Subcutaneous abdominal adipose tissue (tissue), 5 donors: ENCODE measurements around the gene UXT.

Experiments used
- H3K27ac ChIP-seq: one replicate; pipeline ENCODE4 v1.7.0; 2013; ENCODE audit warnings: low read depth, mild to moderate bottlenecking, inconsistent platforms, low read length, moderate library complexity
- H3K27me3 ChIP-seq, 5 donors: one replicate each; pipeline ENCODE4 v1.7.0; 2013; ENCODE audit warnings: low read length in 5 of 5, inconsistent platforms in 1 of 5; ENCODE audit not compliant: control insufficient read depth in 5 of 5, insufficient read depth in 4 of 5
- H3K36me3 ChIP-seq, 5 donors: one replicate each; pipeline ENCODE4 v1.7.0; 2013; ENCODE audit warnings: low read length in 5 of 5; ENCODE audit not compliant: control insufficient read depth in 5 of 5, insufficient read depth in 5 of 5
- H3K4me1 ChIP-seq, 5 donors: one replicate each; pipeline ENCODE4 v1.7.0; 2013; ENCODE audit warnings: low read length in 5 of 5, mild to moderate bottlenecking in 3 of 5, moderate library complexity in 1 of 5; ENCODE audit not compliant: control insufficient read depth in 5 of 5, insufficient read depth in 5 of 5
- H3K4me3 ChIP-seq, 5 donors: one replicate each; pipeline ENCODE4 v1.7.0; 2013; ENCODE audit warnings: low read length in 5 of 5, low read depth in 1 of 5
- H3K9ac ChIP-seq, 5 donors: one replicate each; pipeline ENCODE4 v1.7.0; 2013; ENCODE audit warnings: low read length in 5 of 5, mild to moderate bottlenecking in 4 of 5, moderate library complexity in 3 of 5
- H3K9me3 ChIP-seq, 5 donors: one replicate each; pipeline ENCODE4 v1.7.0; 2013; ENCODE audit warnings: low read length in 5 of 5; ENCODE audit not compliant: control insufficient read depth in 5 of 5
- donor health status: healthy.
- donor health status: healthy.
- donor health status: healthy.
- donor health status: healthy.
- donor health status: healthy.

The UXT gene

GRCh38 chrX:47650164-47651042 is 8.6 kb downstream of the UXT start, which contains the start of gene ELK1:
Gene ELK1, minus strand, starts transcription at chrX:47650563. Its CDS starts 9,122 bp downstream, at chrX:47641441.
- Histone ChIP-seq H3K4me3 (peak within 1 kb of the TSS; percentile 70 to 81 (median 74)), H3K9ac (peak within 1 kb of the TSS in 4 of 5 donors; percentile 50 to 65 (median 62)), H3K27ac (peak within 1 kb of the TSS; percentile 79), H3K9me3 (peaks cover 0 to 4% (median 0%) of the 10 kb centered on the region in 5 donors), H3K36me3 (peaks cover 0 to 10% (median 2%) of the 10 kb centered on the region in 5 donors), H3K27me3 (peaks cover 0 to 3% (median 0%) of the 10 kb centered on the region in 5 donors), H3K4me1 (peaks cover 0 to 19% (median 17%) of the 10 kb centered on the region in 5 donors)

- no peak overlapping the region for H3K27ac ChIP-seq
- peaks cover 0 to 3% (median 0%) of the 10 kb centered on the region in 5 donors for H3K27me3 ChIP-seq
- H3K9ac ChIP-seq, result no peak overlapping the region
- peaks cover 0 to 4% (median 0%) of the 10 kb centered on the region in 5 donors for H3K9me3 ChIP-seq
- peaks cover 0 to 10% (median 0%) of the 10 kb centered on the region in 5 donors for H3K36me3 ChIP-seq
- H3K4me3 ChIP-seq, result peak overlapping the region; percentile 57 to 76 (median 71)
- H3K4me1 ChIP-seq, result peaks cover 0 to 20% (median 17%) of the 10 kb centered on the region in 5 donors
These were observed 9.2 kb downstream of the UXT start for GRCh38 chrX:47649781-47650163.

GRCh38 chrX:47649271-47649670 is 9.7 kb downstream of the UXT start:
- Histone ChIP-seq H3K4me1 (peaks cover 0 to 20% (median 17%) of the 10 kb centered on the region in 5 donors), H3K27me3 (peaks cover 0 to 3% (median 0%) of the 10 kb centered on the region in 5 donors), H3K27ac (no peak overlapping the region), H3K9ac (no peak overlapping the region), H3K9me3 (peaks cover 0 to 4% (median 0%) of the 10 kb centered on the region in 5 donors), H3K4me3 (peak overlapping the region in 4 of 5 donors; percentile 31 to 74 (median 64)), H3K36me3 (peaks cover 0 to 10% (median 0%) of the 10 kb centered on the region in 5 donors)

GRCh38 chrX:47648376-47648775 is 10.6 kb downstream of the UXT start:
- Histone ChIP-seq H3K36me3 (peaks cover 0 to 4% (median 0%) of the 10 kb centered on the region in 5 donors), H3K27me3 (peaks cover 0 to 5% (median 3%) of the 10 kb centered on the region in 5 donors), H3K9ac (peak overlapping the region in 1 of 5 donors; percentile 0), H3K4me3 (no peak overlapping the region), H3K9me3 (peaks cover 0 to 4% (median 0%) of the 10 kb centered on the region in 5 donors), H3K4me1 (peaks cover 0 to 25% (median 17%) of the 10 kb centered on the region in 5 donors), H3K27ac (no peak overlapping the region)

GRCh38 chrX:47646636-47647035 is 12.3 kb downstream of the UXT start:
- no peak overlapping the region for H3K27ac ChIP-seq
- no peak overlapping the region for H3K4me3 ChIP-seq
- H3K9me3 ChIP-seq, result peaks cover 0 to 6% (median 0%) of the 10 kb centered on the region in 5 donors
- peaks cover 0 to 6% (median 3%) of the 10 kb centered on the region in 5 donors for H3K27me3 ChIP-seq
- H3K9ac ChIP-seq, result no peak overlapping the region
- no peaks in the 10 kb centered on the region for H3K36me3 ChIP-seq
- peaks cover 0 to 25% (median 16%) of the 10 kb centered on the region in 5 donors for H3K4me1 ChIP-seq

- no peak overlapping the region for H3K27ac ChIP-seq
- H3K4me3 ChIP-seq, result no peak overlapping the region
These were observed 13.4 kb downstream of the UXT start for GRCh38 chrX:47645530-47645929.

GRCh38 chrX:47644557-47645091 is 14.4 kb downstream of the UXT start:
- Histone ChIP-seq H3K36me3 (peaks cover 0 to 19% (median 10%) of the 10 kb centered on the region in 5 donors), H3K4me1 (peaks cover 0 to 20% (median 9%) of the 10 kb centered on the region in 5 donors), H3K4me3 (no peak overlapping the region), H3K9ac (no peak overlapping the region), H3K9me3 (peaks cover 0 to 15% (median 12%) of the 10 kb centered on the region in 5 donors), H3K27me3 (peaks cover 0 to 6% (median 3%) of the 10 kb centered on the region in 5 donors), H3K27ac (no peak overlapping the region)

More at GRCh38 chrX:47645530-47645929, 13.4 kb downstream of the UXT start:
- H3K9me3 ChIP-seq, result peaks cover 0 to 9% (median 3%) of the 10 kb centered on the region in 5 donors
- H3K9ac ChIP-seq, result no peak overlapping the region
- H3K36me3 ChIP-seq, result peaks cover 0 to 10% (median 4%) of the 10 kb centered on the region in 5 donors
- peaks cover 0 to 6% (median 3%) of the 10 kb centered on the region in 5 donors for H3K27me3 ChIP-seq
- peaks cover 0 to 20% (median 9%) of the 10 kb centered on the region in 5 donors for H3K4me1 ChIP-seq

GRCh38 chrX:47643926-47644325 is 15.1 kb downstream of the UXT start:
- no peak overlapping the region for H3K27ac ChIP-seq
- H3K9me3 ChIP-seq, result peaks cover 0 to 19% (median 18%) of the 10 kb centered on the region in 5 donors
- H3K9ac ChIP-seq, result no peak overlapping the region
- H3K27me3 ChIP-seq, result peaks cover 0 to 6% (median 1%) of the 10 kb centered on the region in 5 donors
- H3K4me3 ChIP-seq, result no peak overlapping the region
- H3K4me1 ChIP-seq, result peaks cover 0 to 13% (median 2%) of the 10 kb centered on the region in 5 donors
- peaks cover 0 to 25% (median 15%) of the 10 kb centered on the region in 5 donors for H3K36me3 ChIP-seq

- peaks cover 0 to 61% (median 39%) of the 10 kb centered on the region in 5 donors for H3K36me3 ChIP-seq
- H3K4me3 ChIP-seq, result no peak overlapping the region
- H3K27ac ChIP-seq, result no peak overlapping the region
- no peak overlapping the region for H3K9ac ChIP-seq
- peaks cover 0 to 3% (median under 1%) of the 10 kb centered on the region in 5 donors for H3K4me1 ChIP-seq
- peaks cover 0 to 26% (median 19%) of the 10 kb centered on the region in 5 donors for H3K9me3 ChIP-seq
- peaks cover 0 to 5% (median 0%) of the 10 kb centered on the region in 5 donors for H3K27me3 ChIP-seq
These were observed 20.2 kb downstream of the UXT start for GRCh38 chrX:47638816-47639215.
